ENCODE results near the gene KCNQ1. TPM values are rescaled to one million over a fixed set of nuclear protein-coding genes. Genes with fewer than 3 reads are reported as not detected.

The KCNQ1 gene
- total and polyA plus RNA-seq, 9 of the 15 experiments (the other 6 are each of a cell fraction or from before 2014, with no cell fraction given), result 0.44 TPM; not detected in 8

DNA sequence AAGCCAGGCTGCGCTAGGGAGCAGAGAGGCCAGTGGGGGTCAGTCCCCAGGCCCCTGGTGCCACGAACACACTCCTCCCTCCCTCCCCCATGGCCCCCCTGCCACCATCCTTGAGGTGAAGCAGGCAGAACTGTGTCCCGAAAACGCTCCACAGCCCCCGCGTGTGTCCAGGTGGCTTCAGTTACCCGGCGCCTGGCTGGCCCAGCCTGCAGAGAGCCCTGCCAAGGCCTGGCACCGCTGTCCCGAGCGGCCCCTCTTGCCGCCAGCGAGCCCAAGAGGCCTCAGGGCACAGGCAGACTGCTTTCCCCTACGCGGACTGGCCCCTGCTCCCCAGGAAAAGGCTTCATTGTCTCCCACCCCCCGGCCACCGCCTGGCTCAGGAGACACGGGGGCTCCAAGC, 413.1 kb downstream of the KCNQ1 start:
- Histone ChIP-seq H3K9ac (ENCODE audit: insufficient read depth in 1 of 2, low read depth in 2 of 2, low read length in 2 of 2) (no peak overlapping the region), H3K27ac (ENCODE audit: extremely low read depth, low read depth, low read length) (no peak overlapping the region), H3K4me1 (replicated peaks in 1 of 2; ENCODE audit: control insufficient read depth in 2 of 2, insufficient read depth in 2 of 2, low read length in 2 of 2) (peaks cover 0 to 25% of the 10 kb centered on the region in 2 experiments; a peak in 2 of 5 replicates), H3K4me3 (no peak overlapping the region), H3K36me3 (ENCODE audit: control insufficient read depth, insufficient read depth, low read length) (no peaks in the 10 kb centered on the region), H4K20me1 (replicated peaks; ENCODE audit: control insufficient read depth, insufficient read depth, low read length) (no peaks in the 10 kb centered on the region), H2AFZ (ENCODE audit: low read depth, low read length) (no peak overlapping the region), H3K9me1 (ENCODE audit: control insufficient read depth, insufficient read depth, low read length) (no peaks in the 10 kb centered on the region), H3K27me3 (ENCODE audit: control insufficient read depth in 2 of 2, insufficient read depth in 2 of 2, low read length in 2 of 2) (peaks cover 0 to 39% of the 10 kb centered on the region in 2 experiments; a peak in 3 of 5 replicates), H3K4me2 (ENCODE audit: insufficient read depth, low read length) (no peak overlapping the region), H3K9me3 (replicated peaks; ENCODE audit: control insufficient read depth, insufficient read depth, low read depth, low read length) (no peaks in the 10 kb centered on the region), H3K79me2 (ENCODE audit: control insufficient read depth, insufficient read depth, low read length) (no peaks in the 10 kb centered on the region)
- ChIA-PET POLR2A (no interaction called here), CTCF (ENCODE audit: low intra/inter-chr PET ratio) (no interaction called here)
- BruUV-seq (replicated peaks), result no TSS peak
- FAIRE-seq (no peak), DNase-seq (ENCODE audit: extremely low read depth in 1 of 4, low spot score in 3 of 4) (no peak), ATAC-seq (no peak)
- intact Hi-C loops (cut with micrococcal nuclease) (no loop called here), in situ Hi-C loops (cut with MboI) (no loop called here)
- WGBS (ENCODE audit: insufficient coverage, low coverage, missing lambda C conversion rate), result 26% methylated on average over 10 of the region's 18 CpGs
- TF ChIP-seq NFATC3 (IDR thresholded peaks at IDR 0.05) (no peak), HEY1 (CRISPR knock-in tag; IDR thresholded peaks at IDR 0.05; ENCODE audit: borderline replicate concordance) (no peak), NR3C1 (CRISPR knock-in tag; IDR thresholded peaks at IDR 0.05) (no peak), L3MBTL2 (IDR thresholded peaks at IDR 0.05) (no peak), ESRRB (CRISPR knock-in tag; IDR thresholded peaks at IDR 0.05; ENCODE audit: borderline replicate concordance) (no peak), ARHGAP35 (IDR thresholded peaks at IDR 0.05; ENCODE audit: partially characterized antibody) (no peak)
- TF ChIP-seq, protein P1, sequence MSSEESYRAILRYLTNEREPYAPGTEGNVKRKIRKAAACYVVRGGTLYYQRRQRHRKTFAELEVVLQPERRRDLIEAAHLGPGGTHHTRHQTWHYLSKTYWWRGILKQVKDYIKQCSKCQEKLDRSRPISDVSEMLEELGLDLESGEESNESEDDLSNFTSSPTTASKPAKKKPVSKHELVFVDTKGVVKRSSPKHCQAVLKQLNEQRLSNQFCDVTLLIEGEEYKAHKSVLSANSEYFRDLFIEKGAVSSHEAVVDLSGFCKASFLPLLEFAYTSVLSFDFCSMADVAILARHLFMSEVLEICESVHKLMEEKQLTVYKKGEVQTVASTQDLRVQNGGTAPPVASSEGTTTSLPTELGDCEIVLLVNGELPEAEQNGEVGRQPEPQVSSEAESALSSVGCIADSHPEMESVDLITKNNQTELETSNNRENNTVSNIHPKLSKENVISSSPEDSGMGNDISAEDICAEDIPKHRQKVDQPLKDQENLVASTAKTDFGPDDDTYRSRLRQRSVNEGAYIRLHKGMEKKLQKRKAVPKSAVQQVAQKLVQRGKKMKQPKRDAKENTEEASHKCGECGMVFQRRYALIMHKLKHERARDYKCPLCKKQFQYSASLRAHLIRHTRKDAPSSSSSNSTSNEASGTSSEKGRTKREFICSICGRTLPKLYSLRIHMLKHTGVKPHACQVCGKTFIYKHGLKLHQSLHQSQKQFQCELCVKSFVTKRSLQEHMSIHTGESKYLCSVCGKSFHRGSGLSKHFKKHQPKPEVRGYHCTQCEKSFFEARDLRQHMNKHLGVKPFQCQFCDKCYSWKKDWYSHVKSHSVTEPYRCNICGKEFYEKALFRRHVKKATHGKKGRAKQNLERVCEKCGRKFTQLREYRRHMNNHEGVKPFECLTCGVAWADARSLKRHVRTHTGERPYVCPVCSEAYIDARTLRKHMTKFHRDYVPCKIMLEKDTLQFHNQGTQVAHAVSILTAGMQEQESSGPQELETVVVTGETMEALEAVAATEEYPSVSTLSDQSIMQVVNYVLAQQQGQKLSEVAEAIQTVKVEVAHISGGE (CRISPR knock-in tag; IDR thresholded peaks at IDR 0.05), result no peak
